ENCODE results near the gene PARP16.

- TF ChIP-seq POLR2A (IDR thresholded peaks at IDR 0.05) = no peak
- TF ChIP-seq, protein P1, sequence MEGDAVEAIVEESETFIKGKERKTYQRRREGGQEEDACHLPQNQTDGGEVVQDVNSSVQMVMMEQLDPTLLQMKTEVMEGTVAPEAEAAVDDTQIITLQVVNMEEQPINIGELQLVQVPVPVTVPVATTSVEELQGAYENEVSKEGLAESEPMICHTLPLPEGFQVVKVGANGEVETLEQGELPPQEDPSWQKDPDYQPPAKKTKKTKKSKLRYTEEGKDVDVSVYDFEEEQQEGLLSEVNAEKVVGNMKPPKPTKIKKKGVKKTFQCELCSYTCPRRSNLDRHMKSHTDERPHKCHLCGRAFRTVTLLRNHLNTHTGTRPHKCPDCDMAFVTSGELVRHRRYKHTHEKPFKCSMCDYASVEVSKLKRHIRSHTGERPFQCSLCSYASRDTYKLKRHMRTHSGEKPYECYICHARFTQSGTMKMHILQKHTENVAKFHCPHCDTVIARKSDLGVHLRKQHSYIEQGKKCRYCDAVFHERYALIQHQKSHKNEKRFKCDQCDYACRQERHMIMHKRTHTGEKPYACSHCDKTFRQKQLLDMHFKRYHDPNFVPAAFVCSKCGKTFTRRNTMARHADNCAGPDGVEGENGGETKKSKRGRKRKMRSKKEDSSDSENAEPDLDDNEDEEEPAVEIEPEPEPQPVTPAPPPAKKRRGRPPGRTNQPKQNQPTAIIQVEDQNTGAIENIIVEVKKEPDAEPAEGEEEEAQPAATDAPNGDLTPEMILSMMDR (IDR thresholded peaks at IDR 0.05) = no peak
Measured at GRCh38 chr15:65254356-65254755, 32.3 kb downstream of the PARP16 start.
